IMR-90 (cell line): Measurements from ENCODE around the gene FER1L5. TPM values are rescaled to one million over a fixed set of nuclear protein-coding genes. Genes with fewer than 3 reads are reported as not detected.
A peak's percentile ranks its signal among the peaks of the same experiment; 100 is the strongest.

Experiments used
- ATAC-seq: fragments of 200-7000 bp; cut with Tn5 transposase; 2 replicates; pipeline ENCODE4 v1.9.1; 2020; ENCODE audit warnings: low read depth, mild to moderate bottlenecking, moderate library complexity
- BruUV-seq: library from RNA; stranded (reverse); fragments of 400-500 nt; replicated peaks from 2 replicates; lab custom pipeline; 2021; lab: Mats Ljungman, UMichigan
- CTCF ChIA-PET: fragments of 300-600 bp; formaldehyde crosslinking; extraction: SDS; loops from one replicate; lab custom pipeline; 2021; ENCODE audit warnings: antibody characterized with exemption; lab: Yijun Ruan, JAX
- POLR2A ChIA-PET: fragments of 300-600 bp; sonication (Branson Sonifier 250); formaldehyde crosslinking; loops from one replicate; lab custom pipeline; 2022; ENCODE audit warnings: antibody characterized with exemption; ENCODE audit not compliant: unreplicated experiment; lab: Charles Lee
- DNase-seq: peaks from one replicate; pipeline ENCODE4 v3.0.0; 2013
- H2AFZ ChIP-seq: replicated peaks from 2 replicates; pipeline ENCODE3; 2013; ENCODE audit warnings: low read length, mild to moderate bottlenecking; ENCODE audit not compliant: poor library complexity
- H2AK5ac ChIP-seq: 2 replicates; pipeline ENCODE4 v1.6.1; 2013; ENCODE audit warnings: low read depth, low read length, inconsistent platforms
- H2AK9ac ChIP-seq: replicated peaks from 2 replicates; pipeline ENCODE3; 2013; ENCODE audit warnings: mild to moderate bottlenecking, low read depth, low read length, moderate library complexity; ENCODE audit not compliant: poor library complexity
- H2BK120ac ChIP-seq: 2 replicates; pipeline ENCODE4 v1.6.1; 2013; ENCODE audit warnings: low read depth, low read length, inconsistent platforms
- H2BK15ac ChIP-seq: 3 replicates; pipeline ENCODE4 v1.6.1; 2013; ENCODE audit warnings: low read depth, low read length, inconsistent platforms
- H2BK20ac ChIP-seq: 2 replicates; pipeline ENCODE4 v1.6.1; 2013; ENCODE audit warnings: low read depth, mild to moderate bottlenecking, inconsistent platforms, low read length, moderate library complexity
- H2BK5ac ChIP-seq: 2 replicates; pipeline ENCODE4 v1.6.1; 2013; ENCODE audit warnings: mild to moderate bottlenecking, low read depth, low read length, inconsistent platforms; ENCODE audit not compliant: poor library complexity, severe bottlenecking
- H3K14ac ChIP-seq: replicated peaks from 2 replicates; pipeline ENCODE4 v1.6.1; 2013; ENCODE audit warnings: low read depth, low read length, inconsistent platforms
- H3K18ac ChIP-seq: 2 replicates; pipeline ENCODE4 v1.6.1; 2013; ENCODE audit warnings: low read depth, low read length, control low read depth
- H3K23ac ChIP-seq: 2 replicates; pipeline ENCODE4 v1.6.1; 2013; ENCODE audit warnings: low read depth, low read length, inconsistent platforms
- H3K27ac ChIP-seq: 2 replicates; pipeline ENCODE4 v1.5.1; 2013; ENCODE audit warnings: mild to moderate bottlenecking, control low read depth, low read length; ENCODE audit not compliant: insufficient read depth
- H3K27me3 ChIP-seq: 2 replicates; pipeline ENCODE4 v1.6.1; 2013; ENCODE audit warnings: low read length; ENCODE audit not compliant: control insufficient read depth, insufficient read depth
- H3K36me3 ChIP-seq: 2 replicates; pipeline ENCODE4 v1.6.1; 2013; ENCODE audit warnings: low read length, mixed read lengths; ENCODE audit not compliant: control insufficient read depth, insufficient read depth
- H3K4ac ChIP-seq: 2 replicates; pipeline ENCODE4 v1.6.1; 2013; ENCODE audit warnings: low read depth, low read length, inconsistent platforms
- H3K4me1 ChIP-seq: 2 replicates; pipeline ENCODE4 v1.6.1; 2013; ENCODE audit warnings: low read length, mixed read lengths; ENCODE audit not compliant: control insufficient read depth, insufficient read depth
- H3K4me2 ChIP-seq: 2 replicates; pipeline ENCODE4 v1.6.1; 2013; ENCODE audit warnings: low read depth, mild to moderate bottlenecking, control low read depth, low read length, moderate library complexity
- H3K4me3 ChIP-seq: 2 replicates; pipeline ENCODE4 v1.5.1; 2013; ENCODE audit warnings: low read depth, mild to moderate bottlenecking, control low read depth, low read length, moderate library complexity; ENCODE audit not compliant: insufficient read depth
- H3K56ac ChIP-seq: 2 replicates; pipeline ENCODE4 v1.6.1; 2013; ENCODE audit warnings: low read length, inconsistent platforms; ENCODE audit not compliant: insufficient read depth; ENCODE audit errors: extremely low read depth
- H3K79me1 ChIP-seq, 2 experiments: 2 replicates each; pipeline ENCODE4 v1.6.1; 2013; ENCODE audit warnings: low read length in 2 of 2, inconsistent platforms in 1 of 2, low read depth in 1 of 2
- H3K9ac ChIP-seq: 2 replicates; pipeline ENCODE4 v1.6.1; 2013; ENCODE audit warnings: low read depth, low read length, control low read depth
- H3K9me1 ChIP-seq: 2 replicates; pipeline ENCODE4 v1.6.1; 2013; ENCODE audit warnings: low read length, inconsistent platforms; ENCODE audit not compliant: insufficient read depth
- H3K9me3 ChIP-seq: 2 replicates; pipeline ENCODE4 v1.6.1; 2013; ENCODE audit warnings: low read length; ENCODE audit not compliant: control insufficient read depth, insufficient read depth
- H4K20me1 ChIP-seq: 2 replicates; pipeline ENCODE4 v1.6.1; 2013; ENCODE audit warnings: low read length, inconsistent platforms; ENCODE audit not compliant: insufficient read depth
- H4K5ac ChIP-seq: 2 replicates; pipeline ENCODE4 v1.6.1; 2013; ENCODE audit warnings: mild to moderate bottlenecking, low read depth, low read length, control low read depth
- H4K8ac ChIP-seq, 2 experiments: 2 replicates each; pipeline ENCODE4 v1.6.1; 2013; ENCODE audit warnings: low read depth in 2 of 2, low read length in 2 of 2, control low read depth in 1 of 2, inconsistent platforms in 1 of 2
- H4K91ac ChIP-seq: 2 replicates; pipeline ENCODE4 v1.6.1; 2013; ENCODE audit warnings: low read depth, low read length, inconsistent platforms; ENCODE audit not compliant: insufficient read depth
- POLR2A ChIP-seq: IDR thresholded peaks from 2 replicates; pipeline ENCODE4 v1.6.1; 2012; ENCODE audit warnings: mild to moderate bottlenecking, low read depth, low read length
- RAD21 ChIP-seq: IDR thresholded peaks from 2 replicates; pipeline ENCODE4 v1.6.1; 2012; ENCODE audit warnings: low read length, improper control_type of control experiment
- SMC3 ChIP-seq: fragments of 150-350 bp; IDR thresholded peaks from 2 replicates; pipeline ENCODE4 v1.6.1; 2016; ENCODE audit warnings: low read depth, mild to moderate bottlenecking, antibody characterized with exemption, low read length, moderate library complexity
- WGBS, 2 experiments: methylation state at CpG; one replicate each; pipeline versions ENCODE4 v1.1.5 to v1.1.7; 2013; ENCODE audit warnings: missing lambda C conversion rate in 2 of 2; ENCODE audit not compliant: insufficient read length in 1 of 2; ENCODE audit errors: extremely low coverage in 2 of 2; 5-methylcytosine and 5-hydroxymethylcytosine counted together
- dilution Hi-C: fragments of 300-500 bp; cut with HindIII; formaldehyde crosslinking; loops from one replicate; pipeline ENCODE4 v1.14.3; 2018; ENCODE audit warnings: low sequenced_read_pairs; ENCODE audit not compliant: unreplicated experiment
- in situ Hi-C: fragments of 300-500 bp; cut with MboI; formaldehyde crosslinking; loops from 3 replicates; pipeline ENCODE4 v1.14.3; 2019; ENCODE audit warnings: low sequenced_read_pairs, inconsistent platforms, mixed read lengths
- intact Hi-C: fragments of 100-400 bp; cut with micrococcal nuclease; formaldehyde crosslinking; loops from 2 replicates; pipeline ENCODE4 v1.10.0; 2022
- polyA plus RNA-seq, 3 experiments: library from polyadenylated mRNA; depleted of rRNA; stranded (reverse); fragments of >200 nt; gene quantifications; 2 replicates each; pipeline ENCODE4 v1.2.3, GENCODE V29; 2012; ENCODE audit warnings: low replicate concordance in 1 of 3
- total RNA-seq: library from RNA; depleted of rRNA; stranded (reverse); fragments of >200 nt; gene quantifications from 2 replicates; pipeline ENCODE4 v1.2.3, GENCODE V29; 2012

FER1L5 gene
- total and polyA plus RNA-seq, 2 of the 4 experiments (the other 2 are of a cell fraction): 0.15 to 0.36 TPM

DNA sequence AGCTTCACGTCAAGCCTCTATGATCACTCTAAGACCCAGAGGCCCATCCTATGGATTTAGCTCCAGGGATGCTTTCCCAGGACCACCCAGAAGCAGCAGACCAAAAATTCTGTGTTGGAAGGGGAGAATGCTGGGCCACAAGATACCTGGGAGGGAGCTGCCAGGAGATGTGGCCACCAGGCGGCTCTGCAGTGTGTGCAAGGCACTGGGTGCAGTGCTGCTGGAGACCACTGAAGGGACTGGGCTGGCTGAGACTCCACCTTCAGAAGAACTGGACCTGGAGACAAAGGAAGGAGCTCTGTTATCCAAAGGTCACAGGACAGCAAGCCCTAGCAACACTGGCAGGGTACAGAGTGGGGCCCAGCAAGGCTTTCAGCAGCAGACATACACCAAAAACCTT, 38.5 kb upstream of the FER1L5 start:
- TF ChIP-seq SMC3 (peak; percentile 7; the same call in 1 of the 2 replicates), RAD21 (peak; percentile 16; the same call in 1 of the 2 replicates), POLR2A (no peak)
- H3K9me3 ChIP-seq: no peaks in the 10 kb centered on the region
- no peak overlapping the region for H2BK15ac ChIP-seq
- H2AK5ac ChIP-seq: no peak overlapping the region
- ATAC-seq (no peak), DNase-seq (no peak)
- no peak overlapping the region for H3K27ac ChIP-seq
- H2BK20ac ChIP-seq: no peak overlapping the region
- BruUV-seq: no TSS peak
- no peak overlapping the region for H3K56ac ChIP-seq
- H3K23ac ChIP-seq: no peak overlapping the region
- peaks cover 3 to 42% of the 10 kb centered on the region in 2 experiments; a peak in 3 of 4 replicates for H3K79me1 ChIP-seq
- H2BK120ac ChIP-seq: no peak overlapping the region
- no peaks in the 10 kb centered on the region for H3K27me3 ChIP-seq
- no peak overlapping the region for H2AFZ ChIP-seq
- dilution Hi-C loops: no loop called here
- 100% methylated on average over 1 of the region's 2 CpGs; no CpG with 5 or more reads in 1 of the 2 experiments for WGBS, 2 experiments
- no peak overlapping the region for H4K91ac ChIP-seq
- intact Hi-C loops: no loop called here
- H2AK9ac ChIP-seq: no peak overlapping the region
- POLR2A ChIA-PET: interaction anchor here (0.5 kb wide), 1 partner anchor 344 kb away, joined by 4 read pairs; no protein-coding TSS in a partner anchor
- in situ Hi-C loops: loop anchor here (25.0 kb wide), 1 partner anchor 358 kb away; no protein-coding TSS in a partner anchor
- H3K9ac ChIP-seq: no peak overlapping the region
- no peak overlapping the region for H2BK5ac ChIP-seq
- H3K36me3 ChIP-seq: peaks cover 71% of the 10 kb centered on the region
- no peak overlapping the region for H3K4me3 ChIP-seq
- H3K4me1 ChIP-seq: peaks cover 8% of the 10 kb centered on the region
- CTCF ChIA-PET: interaction anchor here (0.6 kb wide), 1 partner anchor 374 kb away, joined by 3 read pairs; no protein-coding TSS in a partner anchor
- no peak overlapping the region for H3K4me2 ChIP-seq
- H4K5ac ChIP-seq: no peak overlapping the region
- no peak overlapping the region for H3K14ac ChIP-seq
- no peak overlapping the region for H3K18ac ChIP-seq
- H4K20me1 ChIP-seq: peaks cover 18% of the 10 kb centered on the region
- H3K4ac ChIP-seq: no peak overlapping the region
- H3K9me1 ChIP-seq: peaks cover 17% of the 10 kb centered on the region
- no peak overlapping the region for H4K8ac ChIP-seq
